Esophagus squamous epithelium (tissue), 5 donors: ENCODE measurements around the gene NSG2. TPM values are rescaled to one million over a fixed set of nuclear protein-coding genes. Genes with fewer than 3 reads are reported as not detected.

Experiments used
- DNase-seq: peaks from one replicate; lab custom pipeline; 2025; lab: John Stamatoyannopoulos, UW
- H3K27ac ChIP-seq, 4 donors: fragments of 200-600 bp; sonication (generic); one replicate each; pipeline ENCODE4 v1.5.1; 2016 to 2019; ENCODE audit warnings: mild to moderate bottlenecking in 1 of 4
- H3K27me3 ChIP-seq, 4 donors: fragments of 200-600 bp; sonication (generic); 1 replicate in 3 of 4; 2 replicates in 1 of 4; pipeline versions ENCODE4 v1.5.1 to v1.6.0; 2017 to 2021; ENCODE audit warnings: antibody characterized with exemption in 1 of 4
- H3K36me3 ChIP-seq, 3 donors: fragments of 200-600 bp; sonication (generic); one replicate each; pipeline ENCODE4 v1.5.1; 2016 to 2019
- H3K4me1 ChIP-seq, 3 donors: fragments of 200-600 bp; sonication (generic); one replicate each; pipeline ENCODE4 v1.5.1; 2017 to 2019
- H3K4me3 ChIP-seq, 4 donors: fragments of 200-600 bp; sonication (generic); 1 replicate in 3 of 4; 2 replicates in 1 of 4; pipeline ENCODE4 v1.5.1; 2016 to 2019; ENCODE audit warnings: mild to moderate bottlenecking in 2 of 4, moderate library complexity in 1 of 4
- H3K9me3 ChIP-seq, 3 donors: fragments of 200-600 bp; sonication (generic); one replicate each; pipeline ENCODE4 v1.5.1; 2016 to 2019
- POLR2A ChIP-seq, 4 donors: fragments of 450-650 bp; IDR thresholded peaks; one replicate each; pipeline ENCODE4 v1.6.1; 2017; ENCODE audit warnings: antibody characterized with exemption in 4 of 4, mild to moderate bottlenecking in 4 of 4, moderate library complexity in 3 of 4
- WGBS, 2 donors: methylation state at CpG; one replicate each; pipeline ENCODE4 v1.1.5; 2018; 5-methylcytosine and 5-hydroxymethylcytosine counted together
- intact Hi-C: fragments of 100-400 bp; cut with DNase I; formaldehyde crosslinking; loops from one replicate; pipeline ENCODE4 v1.15.0; 2022
- total RNA-seq, 4 donors: library from RNA; depleted of rRNA; stranded (reverse); fragments of >200 nt; gene quantifications; one replicate each; pipeline ENCODE4 v1.1.0, GENCODE V29; 2016
- TF ChIP-seq, protein P1 (sequence below), 6 experiments: fragments of 450-650 bp in 4 of 6; fragments of 200-600 bp in 2 of 6; sonication (generic) in 2 of 6; IDR thresholded peaks; one replicate each; pipeline ENCODE4 v1.5.1; 2016 to 2019; ENCODE audit warnings: antibody characterized with exemption in 6 of 6, mild to moderate bottlenecking in 4 of 6, moderate library complexity in 4 of 6
- donor health status: DM: yes; HTN: yes; CAD: no.

The NSG2 gene
- total RNA-seq, 4 donors from 2014 or later = not detected

DNA sequence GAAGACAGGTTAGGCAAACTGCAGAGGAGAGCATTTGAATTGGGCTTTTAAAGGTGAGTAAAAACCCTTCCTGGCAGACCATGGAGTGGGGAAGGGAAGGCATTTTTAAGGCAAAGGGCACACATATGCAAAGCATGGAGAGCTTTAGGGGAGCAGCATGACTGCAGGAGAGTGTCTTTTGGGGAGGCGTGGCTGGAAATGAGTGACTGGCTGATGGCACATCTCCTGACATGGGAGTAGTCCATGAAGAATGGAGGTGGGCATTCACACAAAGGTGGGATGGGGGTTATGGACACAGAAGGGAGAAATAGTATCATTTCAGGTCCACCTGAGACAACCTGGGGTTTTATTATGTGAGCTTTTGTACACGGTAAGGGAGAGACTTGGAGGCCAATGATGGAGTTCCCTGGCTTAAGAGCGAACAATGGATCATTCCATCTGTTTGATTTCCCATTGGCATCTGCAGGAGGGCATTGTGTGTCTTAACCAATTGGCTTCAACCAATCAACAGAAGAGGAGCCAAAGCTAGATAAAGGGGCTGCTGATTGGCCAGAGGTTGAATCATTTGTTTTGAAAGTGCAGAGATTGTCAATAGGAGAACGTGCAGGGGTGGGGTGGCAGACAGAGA, 2.1 kb downstream of the NSG2 start:
- H3K27me3 ChIP-seq = peaks cover 0 to 3% (median 0%) of the 10 kb centered on the region in 4 donors
- no peaks in the 10 kb centered on the region for H3K9me3 ChIP-seq
- 52 to 68% methylated on average over 4 of the region's 4 CpGs for WGBS, 2 donors
- H3K36me3 ChIP-seq = no peaks in the 10 kb centered on the region
- H3K27ac ChIP-seq = no peak overlapping the region
- no peaks in the 10 kb centered on the region for H3K4me1 ChIP-seq
- no peak for DNase-seq
- intact Hi-C loops = loop anchor here (5.0 kb wide), 1 partner anchor 265 kb away; no protein-coding TSS in a partner anchor
- TF ChIP-seq, protein P1, sequence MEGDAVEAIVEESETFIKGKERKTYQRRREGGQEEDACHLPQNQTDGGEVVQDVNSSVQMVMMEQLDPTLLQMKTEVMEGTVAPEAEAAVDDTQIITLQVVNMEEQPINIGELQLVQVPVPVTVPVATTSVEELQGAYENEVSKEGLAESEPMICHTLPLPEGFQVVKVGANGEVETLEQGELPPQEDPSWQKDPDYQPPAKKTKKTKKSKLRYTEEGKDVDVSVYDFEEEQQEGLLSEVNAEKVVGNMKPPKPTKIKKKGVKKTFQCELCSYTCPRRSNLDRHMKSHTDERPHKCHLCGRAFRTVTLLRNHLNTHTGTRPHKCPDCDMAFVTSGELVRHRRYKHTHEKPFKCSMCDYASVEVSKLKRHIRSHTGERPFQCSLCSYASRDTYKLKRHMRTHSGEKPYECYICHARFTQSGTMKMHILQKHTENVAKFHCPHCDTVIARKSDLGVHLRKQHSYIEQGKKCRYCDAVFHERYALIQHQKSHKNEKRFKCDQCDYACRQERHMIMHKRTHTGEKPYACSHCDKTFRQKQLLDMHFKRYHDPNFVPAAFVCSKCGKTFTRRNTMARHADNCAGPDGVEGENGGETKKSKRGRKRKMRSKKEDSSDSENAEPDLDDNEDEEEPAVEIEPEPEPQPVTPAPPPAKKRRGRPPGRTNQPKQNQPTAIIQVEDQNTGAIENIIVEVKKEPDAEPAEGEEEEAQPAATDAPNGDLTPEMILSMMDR (IDR thresholded peaks at IDR 0.05) = no peak
- no peak for TF ChIP-seq POLR2A (IDR thresholded peaks at IDR 0.05)
- no peak overlapping the region for H3K4me3 ChIP-seq

DNA sequence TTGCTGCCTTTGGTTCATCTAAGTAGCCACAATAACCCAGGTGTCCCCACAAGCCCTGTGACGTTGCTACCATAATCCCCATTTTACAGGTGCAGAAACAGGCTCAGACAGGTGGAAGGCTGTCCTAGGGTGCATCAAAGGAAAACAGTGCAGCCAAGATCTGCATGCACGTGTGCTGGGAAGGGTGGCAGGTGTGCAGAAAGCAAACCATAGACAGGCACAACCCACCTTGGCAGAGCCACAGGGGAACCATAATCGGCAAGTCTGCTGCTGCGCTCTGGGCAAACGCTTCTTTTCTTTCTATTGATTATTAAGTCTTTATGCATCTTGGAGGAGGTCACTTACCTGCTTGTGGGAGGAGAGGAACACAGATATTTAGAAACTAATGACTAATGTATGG, 7.1 kb downstream of the NSG2 start:
- Histone ChIP-seq H3K27ac (no peak overlapping the region), H3K4me1 (no peaks in the 10 kb centered on the region), H3K9me3 (no peaks in the 10 kb centered on the region), H3K36me3 (no peaks in the 10 kb centered on the region), H3K4me3 (no peak overlapping the region), H3K27me3 (peaks cover 0 to 2% (median 0%) of the 10 kb centered on the region in 4 donors)
- DNase-seq = no peak
- WGBS, 2 donors = 34 to 50% methylated on average over 4 to 5 of the region's 5 CpGs
- no peak for TF ChIP-seq POLR2A (IDR thresholded peaks at IDR 0.05)
- TF ChIP-seq, protein P1 (IDR thresholded peaks at IDR 0.05) = no peak
- intact Hi-C loops = no loop called here

DNA sequence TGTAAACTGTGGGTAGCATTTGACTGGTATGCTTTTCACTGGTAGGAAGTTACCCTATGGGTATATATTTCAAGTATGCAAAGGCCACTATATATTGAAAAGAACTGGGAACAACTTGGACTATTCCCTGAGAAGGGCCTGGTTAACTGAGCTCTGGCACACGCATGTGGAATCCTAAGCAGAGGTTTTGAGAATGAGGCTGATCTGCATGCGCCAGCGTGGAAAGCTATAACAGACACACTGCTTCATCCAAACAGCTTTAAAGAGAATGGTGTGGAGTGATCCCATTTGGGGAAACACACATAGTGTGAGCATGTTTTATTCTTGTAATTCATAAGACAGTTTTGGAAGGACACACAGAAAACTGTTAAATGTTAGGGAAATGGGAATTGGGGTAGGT, 8.4 kb downstream of the NSG2 start:
- no peaks in the 10 kb centered on the region for H3K9me3 ChIP-seq
- no peak for DNase-seq
- intact Hi-C loops = no loop called here
- no peaks in the 10 kb centered on the region for H3K4me1 ChIP-seq
- H3K4me3 ChIP-seq = no peak overlapping the region
- no peak overlapping the region for H3K27ac ChIP-seq
- H3K36me3 ChIP-seq = no peaks in the 10 kb centered on the region
- TF ChIP-seq, protein P1 (IDR thresholded peaks at IDR 0.05) = no peak
- no peak for TF ChIP-seq POLR2A (IDR thresholded peaks at IDR 0.05)
- WGBS, 2 donors = 89 to 94% methylated on average over 3 of the region's 3 CpGs
- peaks cover 0 to 4% (median 0%) of the 10 kb centered on the region in 4 donors for H3K27me3 ChIP-seq

DNA sequence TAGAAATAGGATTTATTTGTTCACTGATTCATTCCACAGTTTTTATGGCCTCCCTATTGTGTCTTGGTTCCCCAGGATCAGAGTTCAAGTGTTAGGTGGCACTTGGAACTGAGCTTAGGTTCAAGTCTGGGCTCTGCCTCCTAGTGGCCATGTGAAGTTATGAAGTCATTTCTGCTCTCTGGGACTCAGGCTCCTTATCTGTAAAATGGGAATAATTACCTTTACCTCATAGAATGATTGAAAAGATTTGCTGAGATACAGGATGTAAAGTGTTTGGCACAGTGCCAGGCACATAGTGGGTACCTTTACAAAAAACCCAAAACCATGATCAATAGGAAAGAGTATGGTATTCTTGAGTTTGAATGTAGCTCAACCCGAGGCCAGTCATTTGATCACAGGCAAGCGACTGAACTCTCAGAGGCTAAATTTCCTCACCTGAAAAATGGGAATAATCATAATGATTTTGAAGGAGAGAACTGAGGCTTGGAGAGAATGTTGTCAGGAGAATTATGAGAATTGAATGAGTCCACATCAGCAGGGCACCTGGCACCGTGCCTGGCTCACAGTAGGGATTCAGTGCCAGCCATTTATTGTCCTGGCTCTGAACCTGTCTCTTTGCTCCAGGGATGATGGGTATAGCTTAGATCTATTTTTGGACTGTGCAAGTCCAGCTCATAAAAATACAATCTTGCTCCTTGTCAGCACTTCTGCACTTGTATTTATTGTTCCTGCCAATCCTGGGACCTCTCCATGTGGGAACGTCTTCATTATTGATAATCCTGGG, 10.8 kb downstream of the NSG2 start:
- Histone ChIP-seq H3K9me3 (no peaks in the 10 kb centered on the region), H3K4me3 (no peak overlapping the region), H3K4me1 (no peaks in the 10 kb centered on the region), H3K36me3 (no peaks in the 10 kb centered on the region), H3K27me3 (peaks cover 0 to 4% (median 0%) of the 10 kb centered on the region in 4 donors), H3K27ac (no peak overlapping the region)
- intact Hi-C loops = no loop called here
- TF ChIP-seq, protein P1 (IDR thresholded peaks at IDR 0.05) = peak in 1 of 6 experiments; percentile 17
- TF ChIP-seq POLR2A (IDR thresholded peaks at IDR 0.05) = no peak
- WGBS, 2 donors = 73 to 77% methylated on average over 4 of the region's 4 CpGs
- no peak for DNase-seq

DNA sequence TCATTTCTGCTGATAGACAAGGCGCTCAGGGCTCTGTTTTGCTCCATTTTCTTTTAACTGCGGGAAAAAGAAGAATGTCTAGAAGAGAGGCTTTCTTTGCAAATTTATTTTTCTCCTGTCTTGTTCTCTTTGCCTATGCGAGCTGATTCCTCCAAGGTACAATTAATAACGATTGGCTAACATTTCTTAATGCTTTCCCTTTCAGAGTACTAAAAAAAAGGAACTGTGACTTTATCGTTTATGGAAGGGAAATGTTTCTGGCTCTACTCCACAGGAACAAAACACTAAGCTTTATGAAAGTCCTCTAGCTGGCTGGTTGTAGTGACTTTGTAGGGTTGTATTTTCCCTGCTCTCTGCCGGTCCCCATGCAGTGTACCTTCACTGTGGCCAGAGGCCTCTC, 11.7 kb downstream of the NSG2 start:
- peaks cover 0 to 11% (median 0%) of the 10 kb centered on the region in 4 donors for H3K27me3 ChIP-seq
- intact Hi-C loops = no loop called here
- H3K9me3 ChIP-seq = no peaks in the 10 kb centered on the region
- H3K4me3 ChIP-seq = no peak overlapping the region
- no peak for DNase-seq
- 39 to 51% methylated on average over 6 of the region's 6 CpGs for WGBS, 2 donors
- H3K4me1 ChIP-seq = no peaks in the 10 kb centered on the region
- TF ChIP-seq, protein P1 (IDR thresholded peaks at IDR 0.05) = no peak
- TF ChIP-seq POLR2A (IDR thresholded peaks at IDR 0.05) = no peak
- H3K27ac ChIP-seq = no peak overlapping the region
- no peaks in the 10 kb centered on the region for H3K36me3 ChIP-seq
